SH-SY5Y (cell line): Measurements from ENCODE around the gene LTB4R2.

Source experiments
- GATA2 ChIP-seq: IDR thresholded peaks from 2 replicates; pipeline ENCODE4 v1.6.1; 2011; ENCODE audit warnings: mild to moderate bottlenecking, low read depth, low read length
- GATA3 ChIP-seq: IDR thresholded peaks from 2 replicates; pipeline ENCODE4 v1.6.1; 2011; ENCODE audit warnings: low read depth, mild to moderate bottlenecking, low read length, moderate library complexity

GRCh38 chr14:24353559-24354481, 43.9 kb downstream of the LTB4R2 start:
- TF ChIP-seq GATA3 (no peak), GATA2 (no peak)
